ENCODE data around the gene U2SURP. TPM values are rescaled to one million over a fixed set of nuclear protein-coding genes. Genes with fewer than 3 reads are reported as not detected.

The U2SURP gene
- total and polyA plus RNA-seq, 2 donors (not counting 3 experiments of a cell fraction or from before 2014, with no cell fraction given): 12.6 to 92.4 TPM

GRCh38 chr3:142977399-142977728, 24.0 kb upstream of the U2SURP start:
- Histone ChIP-seq H3K4me3 (replicated peaks in 1 of 3; ENCODE audit: insufficient read depth in 1 of 3, low read depth in 1 of 3, low read length in 3 of 3) (no peak overlapping the region), H3K4me1 (ENCODE audit: control insufficient read depth, extremely low read depth, insufficient read depth, low read length) (peaks cover 14% of the 10 kb centered on the region), H3K27ac (ENCODE audit: insufficient read depth, low read depth, low read length) (peak overlapping the region; percentile 27), H3K9me1 (replicated peaks; ENCODE audit: control insufficient read depth, extremely low read depth, insufficient read depth, low read length) (no peaks in the 10 kb centered on the region), H3K27me3 (ENCODE audit: control insufficient read depth in 2 of 2, insufficient read depth in 2 of 2, low read length in 2 of 2) (peaks cover 6 to 8% of the 10 kb centered on the region in 2 experiments), H4K20me1 (replicated peaks; ENCODE audit: control insufficient read depth, extremely low read depth, insufficient read depth, low read length) (no peaks in the 10 kb centered on the region), H3K36me3 (ENCODE audit: control insufficient read depth in 2 of 2, extremely low read depth in 1 of 2, insufficient read depth in 2 of 2, low read length in 2 of 2) (no peaks in the 10 kb centered on the region), H3K4me2 (ENCODE audit: insufficient read depth, low read length) (peak overlapping the region; percentile 34), H2AFZ (ENCODE audit: low read depth, low read length) (no peak overlapping the region), H3K79me2 (ENCODE audit: control insufficient read depth, insufficient read depth, low read length) (no peaks in the 10 kb centered on the region), H3K9ac (replicated peaks; ENCODE audit: extremely low read depth, insufficient read depth, low read length) (no peak overlapping the region), H3K9me3 (replicated peaks; ENCODE audit: control insufficient read depth, insufficient read depth, low read length) (no peaks in the 10 kb centered on the region)
- BruUV-seq (replicated peaks): no TSS peak
- DNase-seq (ENCODE audit: low read depth, low spot score) (no peak), FAIRE-seq (no peak)
- intact Hi-C loops (cut with micrococcal nuclease) (no loop called here), dilution Hi-C loops (cut with MboI; ENCODE audit: extremely low pct_ligation_motif_present, low sequenced_read_pairs) (no loop called here)
- ChIA-PET POLR2A (no interaction called here), CTCF (interaction anchor here (3.1 kb wide), 1 partner anchor 149 kb away, joined by 9 read pairs; no protein-coding TSS in a partner anchor)
- no peak for TF ChIP-seq MYC (IDR thresholded peaks at IDR 0.05; ENCODE audit: low read depth, low read length)
- TF ChIP-seq FOS (IDR thresholded peaks at IDR 0.05; ENCODE audit: borderline replicate concordance, insufficient read depth, low read length): no peak
- TF ChIP-seq GATA2 (IDR thresholded peaks at IDR 0.05; ENCODE audit: insufficient read depth, insufficient read length, low read depth, low read length): no peak
- no peak for TF ChIP-seq POLR2AphosphoS5 (IDR thresholded peaks at IDR 0.05; ENCODE audit: insufficient read depth, low read depth, low read length)
- no peak for TF ChIP-seq MAX (IDR thresholded peaks at IDR 0.05; ENCODE audit: insufficient read depth, insufficient read length)
- TF ChIP-seq JUN (IDR thresholded peaks at IDR 0.05; ENCODE audit: borderline replicate concordance, insufficient read depth, insufficient read length, low read depth): no peak
- no peak for TF ChIP-seq CTCF (IDR thresholded peaks at IDR 0.05; ENCODE audit: extremely low read depth in 1 of 2, insufficient read depth in 1 of 2, low read depth in 1 of 2, low read length in 2 of 2)
- no peak for TF ChIP-seq EZH2 (IDR thresholded peaks at IDR 0.05; ENCODE audit: borderline replicate concordance, low read depth, low read length, severe bottlenecking)
- no peak for TF ChIP-seq POLR2A (IDR thresholded peaks at IDR 0.05; ENCODE audit: low read depth, low read length)
